Cerebellar cortex (tissue), 1 donor: Measurements from ENCODE around the gene F5.
A peak's percentile ranks its signal among the peaks of the same experiment; 100 is the strongest.
"Not testable (repeated sequence)": the region's sequence is repeated elsewhere in the genome, so short reads cannot be mapped to it uniquely, and the experiment has no call there.

Source experiments
- DNase-seq: peaks from one replicate; pipeline ENCODE4 v3.0.0-alpha.2; 2015; ENCODE audit warnings: low spot score

Gene F5

DNA sequence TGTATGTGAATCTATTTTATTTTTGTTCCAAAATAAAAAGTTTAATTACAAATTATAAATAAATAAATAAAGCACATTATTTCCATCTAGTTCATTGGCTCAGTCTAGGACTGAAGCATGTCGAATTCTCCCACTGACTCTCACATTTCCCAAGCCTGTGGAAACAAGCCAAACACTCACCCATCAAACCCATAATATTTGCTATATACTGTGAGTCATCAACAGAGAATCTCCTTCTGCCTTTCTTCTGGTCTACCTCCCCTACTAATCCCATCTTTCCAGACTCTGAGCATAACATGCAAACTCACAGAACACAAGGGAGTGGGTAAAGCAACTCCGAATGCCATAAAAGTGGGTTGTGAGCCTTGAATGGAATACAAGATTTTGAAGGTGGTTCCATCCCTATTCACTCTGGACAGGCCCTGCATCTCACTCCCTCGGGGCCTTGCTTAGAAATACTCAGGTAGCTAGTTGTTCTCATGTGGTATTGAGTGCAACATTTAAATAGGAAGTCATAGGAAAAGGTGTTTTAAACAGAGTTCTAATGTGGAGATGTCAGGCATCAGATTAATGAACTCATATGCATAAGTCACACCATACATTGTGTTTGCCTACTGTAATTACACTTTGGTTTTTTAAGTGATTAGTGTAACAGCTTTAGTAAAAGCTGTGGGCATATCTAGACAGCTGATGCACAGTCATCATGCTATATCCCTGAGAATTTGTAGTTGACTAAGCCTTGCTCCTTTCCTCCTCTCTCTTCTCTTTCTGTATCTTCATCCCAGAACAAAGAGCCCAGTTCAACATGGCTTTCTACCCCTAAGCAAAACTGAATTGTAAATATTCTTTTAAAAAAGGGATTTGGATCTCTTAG, 47.0 kb downstream of the F5 start:
- DNase-seq = no peak

DNA sequence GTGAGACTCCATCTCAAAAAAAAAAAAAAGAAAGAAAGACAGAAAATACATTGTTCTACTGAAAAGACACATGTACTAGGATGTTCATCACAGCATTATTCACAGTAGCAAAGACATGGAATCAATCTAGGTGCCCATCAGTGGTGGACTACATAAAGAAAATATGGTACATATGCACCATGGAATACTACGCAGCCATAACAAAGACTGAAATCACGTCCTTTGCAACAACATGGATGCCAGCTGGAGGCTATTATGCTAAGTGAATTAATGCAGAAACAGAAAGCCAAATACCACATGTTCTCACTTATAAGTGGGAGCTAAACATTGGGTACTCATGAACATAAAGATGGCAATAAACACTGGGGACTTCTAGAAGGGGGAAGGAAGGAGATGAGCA, 51.6 kb downstream of the F5 start:
- no peak for DNase-seq

DNA sequence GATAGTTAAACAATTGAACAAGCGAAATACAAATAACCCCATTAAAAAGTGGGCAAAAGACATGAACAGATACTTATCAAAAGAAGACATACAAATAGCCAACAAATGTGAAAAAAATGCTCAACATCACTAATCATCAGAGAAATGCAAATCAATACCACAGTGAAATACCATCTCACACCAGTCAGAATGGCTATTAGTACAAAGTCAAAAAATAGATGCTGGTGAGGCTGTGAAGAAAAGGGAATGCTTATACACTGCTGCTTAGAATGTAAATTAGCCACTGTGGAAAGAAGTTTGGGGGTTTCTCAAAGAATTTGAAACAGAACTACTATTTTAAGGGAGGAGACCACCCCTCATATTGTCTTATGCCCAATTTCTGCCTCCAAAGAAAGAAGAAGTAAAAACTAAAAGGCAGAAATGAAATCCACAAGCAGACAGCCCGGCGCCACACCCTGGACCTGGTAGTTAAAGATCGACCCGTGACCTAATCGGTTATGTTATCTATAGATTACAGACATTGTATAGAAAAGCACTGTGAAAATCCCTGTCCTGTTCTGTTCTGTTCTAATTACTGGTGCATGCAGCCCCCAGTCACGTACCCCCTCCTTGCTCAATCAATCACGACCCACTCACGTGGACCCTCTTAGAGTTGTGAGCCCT, 52.6 kb downstream of the F5 start:
- DNase-seq = not testable (repeated sequence)

DNA sequence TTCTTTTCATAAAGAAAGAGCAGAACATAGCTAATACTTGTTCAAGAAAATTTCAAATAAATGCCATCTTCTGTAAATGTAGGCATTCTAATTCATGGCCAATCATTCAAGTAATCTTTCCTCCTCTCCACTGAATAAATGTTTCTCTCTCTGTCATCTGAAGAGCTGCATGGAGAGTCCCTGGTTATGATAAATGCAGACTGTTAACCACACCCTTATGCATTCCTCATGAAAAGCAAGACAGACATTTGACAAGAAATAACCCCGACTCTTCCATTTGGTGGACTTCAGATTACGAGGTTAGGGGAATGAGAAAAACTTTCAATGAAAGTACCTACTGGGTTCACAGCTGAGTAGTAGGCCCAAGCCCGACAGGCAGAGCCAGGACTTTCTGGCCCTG, 55.8 kb downstream of the F5 start:
- no peak for DNase-seq

DNA sequence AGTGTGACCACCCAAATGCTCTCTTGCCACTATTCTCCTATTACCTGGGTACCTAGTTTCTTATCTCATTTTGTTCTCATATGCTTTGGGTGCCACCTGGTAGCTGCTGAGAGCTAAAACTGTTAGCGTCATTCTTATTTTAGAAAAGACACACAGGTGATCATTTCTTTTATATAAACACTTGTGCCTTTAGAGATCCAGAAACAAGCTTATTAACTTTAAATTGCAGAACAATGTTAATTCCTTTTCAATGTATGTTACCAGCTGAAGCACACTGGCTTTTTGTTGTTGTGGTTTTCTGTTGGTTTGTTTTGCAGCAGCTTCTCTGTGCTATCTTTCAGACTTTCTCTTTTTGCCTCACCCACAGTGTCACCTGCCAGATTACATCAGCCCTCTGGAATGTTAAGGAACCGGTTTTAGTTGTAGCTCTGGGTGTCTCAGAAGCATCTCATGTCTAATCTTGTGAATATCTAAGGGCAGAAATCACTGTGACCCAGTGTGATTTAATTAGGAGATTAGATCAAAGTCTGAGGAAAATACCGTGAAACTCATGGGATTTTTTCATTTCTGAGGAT, 57.1 kb downstream of the F5 start:
- DNase-seq = no peak

DNA sequence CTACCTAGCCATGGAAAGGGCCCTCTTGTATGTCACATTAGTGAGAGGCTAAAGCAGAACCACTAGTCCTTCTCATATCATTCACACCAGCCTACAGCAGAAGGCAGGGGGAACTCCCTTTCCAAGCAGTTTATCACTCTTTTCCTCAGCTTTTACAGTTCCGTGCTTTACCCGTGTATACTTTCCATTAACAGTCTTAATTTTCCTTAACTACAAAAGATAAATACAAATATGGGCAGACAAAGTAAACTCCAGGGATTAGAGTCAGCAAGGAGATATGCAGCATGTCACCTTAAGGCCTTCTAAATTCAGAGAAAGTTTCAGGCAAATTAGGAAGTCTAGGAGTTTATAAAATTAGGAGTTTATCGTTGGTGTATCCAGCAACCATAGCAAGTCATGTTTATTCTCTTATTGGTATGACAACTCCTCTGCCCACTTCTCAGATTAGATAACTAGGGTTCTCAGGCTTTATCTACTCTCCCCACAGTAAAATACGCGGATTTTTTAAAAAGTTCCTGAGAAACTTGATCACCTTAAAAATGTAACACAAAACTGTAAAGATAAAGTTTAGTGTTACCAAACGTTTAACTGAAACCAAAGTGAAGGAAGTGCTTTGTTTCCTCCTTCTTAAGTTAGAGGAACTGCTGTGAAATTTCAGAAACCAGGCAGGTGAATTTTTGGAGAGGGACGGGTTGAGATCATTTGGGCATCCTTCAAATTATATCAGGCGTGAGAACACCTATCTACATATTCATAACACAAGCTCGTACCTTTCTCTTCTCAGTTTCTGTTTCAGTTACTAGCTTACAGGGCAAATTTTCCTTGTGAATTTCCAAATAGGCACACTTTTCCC, 57.8 kb downstream of the F5 start:
- DNase-seq = no peak

DNA sequence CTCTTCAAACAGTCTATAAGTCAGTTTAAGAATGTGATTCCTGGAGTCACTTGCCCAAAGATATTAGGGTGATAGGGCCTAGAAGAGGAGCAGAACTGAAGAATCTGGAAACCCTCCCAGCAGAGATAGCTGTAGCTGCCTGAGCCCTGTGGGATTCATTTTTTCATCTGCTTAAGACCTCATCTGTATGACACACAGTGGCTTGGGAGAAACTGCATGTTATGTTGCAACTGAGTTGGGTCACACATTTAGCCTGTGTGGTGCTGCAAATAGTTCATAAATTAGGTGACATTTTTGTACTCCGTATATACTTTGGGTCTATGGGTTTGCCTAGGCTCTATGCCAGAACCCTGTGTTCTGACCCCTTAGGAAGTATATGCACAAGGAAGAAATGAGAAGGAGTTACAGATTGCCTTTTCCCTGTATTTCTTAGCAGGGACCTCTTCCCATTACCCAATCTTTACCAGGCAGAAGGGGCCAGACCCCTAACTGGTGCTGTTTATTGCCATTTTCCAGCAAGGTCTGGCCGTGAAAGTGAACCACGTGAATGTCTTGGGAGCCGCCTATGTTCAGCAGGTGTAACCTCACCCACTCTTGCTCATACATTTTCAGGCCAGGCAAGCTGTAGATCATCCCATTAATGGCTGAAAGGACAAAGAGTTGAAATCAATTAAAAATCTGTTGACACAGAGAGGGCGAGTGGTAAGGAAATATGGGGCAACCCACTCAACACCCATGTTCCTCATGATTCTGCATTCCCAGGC, 58.6 kb downstream of the F5 start:
- no peak for DNase-seq

DNA sequence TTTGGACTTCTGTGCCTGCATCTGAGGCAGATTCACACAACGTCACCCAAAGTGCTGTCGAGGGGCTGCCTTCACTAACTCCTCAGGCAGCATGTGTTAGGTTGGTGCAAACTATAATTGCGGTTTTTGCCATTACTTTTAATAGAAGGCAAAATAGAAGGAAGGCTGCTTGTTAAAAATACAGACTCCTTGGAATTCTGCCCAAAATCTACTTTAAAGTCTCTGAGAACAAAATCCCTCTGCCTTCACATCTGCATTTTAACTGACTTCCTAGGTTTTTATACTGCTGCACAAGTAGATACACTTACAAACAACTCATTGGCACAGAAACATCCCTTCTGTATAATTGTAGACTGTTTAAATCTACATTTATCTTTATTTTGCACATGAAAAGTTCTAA, 59.3 kb downstream of the F5 start:
- no peak for DNase-seq

DNA sequence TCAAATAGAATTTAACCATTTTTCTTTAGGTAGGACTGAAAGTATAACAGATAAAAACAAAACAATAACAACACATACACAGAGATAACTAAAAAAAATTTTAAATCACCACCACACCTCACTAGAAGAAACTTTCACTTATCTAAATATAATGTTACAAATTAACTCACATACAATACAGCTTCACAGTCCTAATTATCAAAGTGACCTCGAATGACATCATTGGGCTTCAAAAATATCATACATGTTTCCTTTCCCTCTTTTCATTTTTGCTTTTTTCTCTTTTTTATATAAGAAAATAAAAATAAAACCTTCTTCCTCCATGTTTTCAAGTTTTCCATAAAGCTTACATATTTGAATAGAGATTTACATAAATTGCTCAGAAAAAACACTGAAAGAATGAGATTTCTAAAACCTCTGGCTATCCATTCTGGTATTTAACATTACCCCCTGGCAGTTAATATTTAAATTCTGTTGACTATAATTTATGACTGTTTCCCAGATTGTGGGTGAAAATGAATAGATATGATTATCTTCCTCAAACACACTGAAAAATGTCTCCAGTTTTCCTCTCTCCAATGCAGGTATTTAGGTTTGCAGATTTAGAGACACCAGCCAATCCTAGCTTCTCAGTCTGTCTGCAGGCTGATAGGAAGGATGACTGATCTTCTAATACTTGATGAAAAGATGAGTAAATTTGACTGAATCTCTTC, 60.0 kb downstream of the F5 start:
- no peak for DNase-seq

DNA sequence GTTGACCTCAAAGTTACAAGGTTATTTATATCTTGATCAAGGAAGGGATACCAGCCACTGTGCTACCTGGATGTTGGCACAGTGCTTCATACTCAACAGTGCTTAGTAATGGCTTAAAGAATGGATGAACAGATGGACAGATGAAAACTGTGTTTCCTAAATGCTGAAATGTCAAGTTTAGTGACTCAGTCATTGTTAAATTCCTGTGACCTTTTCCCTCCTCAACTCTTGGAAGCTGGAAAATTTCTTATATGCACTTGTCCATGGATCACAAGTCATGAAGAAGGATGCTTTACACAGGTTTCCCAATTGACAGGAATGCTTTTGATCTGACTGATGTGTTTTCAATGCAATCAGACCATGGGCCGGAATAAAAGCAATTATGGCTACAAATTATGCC, 60.9 kb downstream of the F5 start:
- DNase-seq = no peak

DNA sequence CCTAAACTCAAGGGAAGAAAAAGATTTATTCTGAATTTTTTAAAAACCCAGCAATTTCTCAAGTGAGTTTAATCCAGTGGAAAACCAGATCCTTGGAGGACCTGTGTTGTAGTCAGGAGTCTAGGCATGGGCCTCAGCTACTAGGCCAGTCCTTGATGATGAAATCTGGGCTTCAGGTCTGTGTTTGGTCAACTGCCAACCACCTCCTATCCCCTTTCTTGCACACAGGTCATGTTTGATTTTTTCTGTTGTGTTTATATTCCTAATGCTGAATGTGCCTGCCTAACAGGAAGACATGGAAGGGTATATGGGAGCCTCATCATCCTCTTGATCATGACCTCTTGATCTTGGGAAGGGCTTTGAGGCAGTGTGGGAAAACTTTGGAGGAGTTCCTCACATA, 62.4 kb downstream of the F5 start:
- DNase-seq = no peak

DNA sequence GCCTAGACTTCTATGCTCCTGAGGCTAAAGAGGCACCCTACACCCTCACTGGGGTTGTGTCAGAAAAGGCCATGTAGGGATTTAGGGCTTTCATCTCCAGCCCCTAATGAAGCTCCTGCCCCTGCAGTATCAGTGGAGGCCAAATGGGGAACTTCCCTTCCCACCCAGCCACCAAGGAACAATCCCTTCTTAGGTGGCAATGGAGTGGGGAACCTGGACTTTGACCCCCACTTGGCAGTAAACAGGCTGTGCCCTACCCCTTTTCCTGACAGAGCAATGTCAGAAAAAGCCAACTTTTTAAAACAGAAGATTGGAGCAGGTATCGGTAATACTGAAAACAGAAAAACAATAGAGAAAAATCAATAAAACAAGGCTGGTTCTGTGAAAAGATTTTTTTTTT, 65.1 kb downstream of the F5 start:
- no peak for DNase-seq

DNA sequence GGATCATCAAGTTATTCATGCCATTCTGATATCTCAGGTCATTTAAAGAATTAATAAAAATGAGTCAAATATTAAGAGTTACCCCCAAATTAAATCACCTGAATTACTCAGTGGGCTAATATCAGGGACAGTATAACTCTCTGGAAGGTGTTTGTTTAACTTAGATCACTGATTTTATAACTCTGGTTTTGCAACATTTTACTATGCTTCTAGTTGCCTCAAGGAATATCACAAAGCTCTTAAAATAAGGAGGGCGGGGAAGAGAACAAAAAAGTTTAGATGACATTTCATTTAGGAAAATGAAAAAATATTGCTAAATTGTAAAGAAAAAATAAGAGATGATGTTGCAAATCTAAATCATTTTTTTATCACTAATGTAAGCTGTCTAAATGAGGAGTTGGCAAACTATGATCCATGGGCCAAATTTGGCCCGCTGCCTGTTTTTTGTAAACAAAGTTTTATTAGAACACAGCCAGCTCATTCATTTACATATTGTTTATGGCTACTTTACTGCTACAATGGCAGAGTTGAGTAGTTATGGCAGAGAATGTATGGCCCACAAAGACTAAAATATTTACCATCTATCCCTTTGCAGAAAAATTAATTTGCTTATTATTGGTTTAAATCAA, 68.6 kb downstream of the F5 start:
- DNase-seq = no peak

DNA sequence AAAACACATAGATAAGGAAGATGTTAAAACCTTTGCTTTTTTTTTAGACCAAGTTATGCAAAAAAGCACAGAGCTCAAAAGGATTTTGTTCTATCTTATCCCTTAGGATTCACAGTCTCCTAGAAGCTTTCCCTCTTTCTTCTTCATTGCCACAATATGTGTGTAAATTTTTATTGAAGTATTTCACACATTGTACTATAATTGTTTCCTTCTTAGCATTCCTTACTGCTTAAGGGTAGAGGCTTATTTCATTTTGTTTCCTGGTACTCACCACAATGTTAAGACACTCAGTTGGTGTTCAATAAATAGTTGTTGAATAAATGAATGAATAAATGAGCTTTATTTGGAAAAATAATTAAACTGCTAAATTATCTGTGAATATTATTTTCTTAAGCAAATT, 70.6 kb downstream of the F5 start:
- DNase-seq = no peak

DNA sequence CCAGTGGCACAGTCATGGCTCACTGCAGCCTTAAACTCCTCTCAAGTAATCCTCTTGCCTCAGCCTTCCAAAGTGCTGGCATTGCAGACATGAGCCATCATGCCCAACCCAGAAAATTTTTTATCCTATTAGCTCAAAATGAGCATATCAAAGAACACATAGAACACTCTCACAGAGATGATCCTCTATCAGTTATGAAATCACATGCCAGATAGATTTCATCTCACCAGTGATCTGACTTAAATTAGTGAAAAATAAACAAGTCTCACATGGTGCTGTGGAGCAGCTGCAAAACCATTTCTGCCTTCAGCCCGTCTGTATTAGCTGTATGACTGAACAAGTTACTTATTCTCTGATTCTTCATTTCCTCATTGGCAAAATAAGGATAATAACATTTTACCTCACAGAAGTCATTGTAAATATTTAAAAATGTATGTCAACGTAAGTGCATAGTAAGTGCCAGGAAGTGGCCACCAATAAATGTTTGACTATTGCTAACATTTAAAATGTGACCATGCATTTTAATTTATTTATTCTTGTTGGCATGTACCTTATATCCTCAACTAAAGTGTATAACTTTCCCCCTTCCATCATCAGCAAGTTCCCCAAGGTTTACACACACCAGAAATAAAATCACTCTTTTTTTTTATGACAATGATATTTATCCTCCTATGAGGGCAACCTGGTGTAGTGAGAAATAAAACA, 71.6 kb downstream of the F5 start:
- no peak for DNase-seq

DNA sequence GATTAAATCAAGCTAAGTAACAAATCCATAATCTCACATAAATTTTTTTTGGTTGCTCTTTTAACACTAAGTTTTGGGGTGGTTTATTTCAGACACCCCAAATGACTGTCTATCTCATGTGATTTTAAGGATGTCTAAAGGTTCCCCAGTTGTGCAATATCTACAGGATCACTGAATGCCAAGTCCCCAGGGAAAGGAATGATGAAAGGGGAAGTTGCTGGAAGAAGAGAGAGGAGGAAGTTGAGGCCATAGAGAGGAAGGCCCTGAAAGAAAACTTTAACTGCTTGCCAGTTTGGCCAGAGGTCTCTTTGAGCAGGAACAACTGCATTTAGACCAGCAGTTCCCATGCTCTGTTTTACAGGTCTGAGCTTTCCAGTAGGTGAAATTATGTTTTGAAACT, 73.1 kb downstream of the F5 start:
- DNase-seq = no peak

DNA sequence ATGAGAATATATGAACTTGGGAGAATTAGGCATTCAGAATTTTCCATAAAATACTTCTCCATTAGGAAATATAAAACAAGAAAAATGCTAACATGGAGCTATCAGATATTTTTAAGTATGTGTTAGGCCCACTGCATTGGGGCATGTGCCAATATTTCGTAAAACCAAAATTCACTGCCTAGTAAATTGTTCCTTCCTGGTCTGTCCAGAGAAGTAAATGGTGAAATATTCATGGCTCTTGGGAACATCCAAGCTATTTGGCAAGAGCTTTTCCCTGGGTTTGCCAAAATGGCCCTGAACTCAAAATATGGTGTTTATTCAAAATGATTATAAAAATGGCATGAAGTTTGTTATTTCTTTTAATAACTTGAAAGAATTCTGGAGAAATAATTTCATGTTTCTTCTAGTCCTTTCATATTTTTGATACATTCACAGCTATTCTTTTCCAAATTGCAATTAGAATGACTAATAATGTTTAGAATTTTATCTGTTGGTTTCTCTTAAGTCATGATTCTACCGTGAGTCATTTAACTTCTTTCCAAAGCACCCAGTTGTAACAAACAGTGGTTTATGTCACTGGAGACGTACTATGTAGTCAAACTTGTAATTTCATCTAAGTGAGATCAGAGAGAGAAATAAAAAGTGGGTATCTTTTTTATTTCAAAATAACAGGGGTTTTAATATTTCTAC, 74.8 kb downstream of the F5 start:
- no peak for DNase-seq

DNA sequence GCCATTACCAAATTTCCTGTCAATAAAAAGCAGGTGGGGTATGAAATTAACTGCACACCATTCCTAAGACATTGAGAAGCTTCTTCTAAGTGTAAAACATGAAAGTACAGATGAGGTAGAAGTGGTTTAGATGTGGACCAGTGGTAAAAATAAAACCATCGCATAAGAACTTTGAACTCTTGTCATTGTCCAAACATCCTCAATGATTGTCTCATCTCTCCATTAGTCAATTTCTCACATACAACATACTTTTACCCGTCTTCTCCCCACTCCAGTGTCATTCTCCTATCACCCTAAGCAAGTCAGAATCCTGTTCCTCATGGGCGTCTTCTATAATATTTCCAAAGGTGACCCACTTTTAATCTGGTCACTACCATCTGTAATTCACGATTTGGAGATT, 76.2 kb downstream of the F5 start:
- no peak for DNase-seq

DNA sequence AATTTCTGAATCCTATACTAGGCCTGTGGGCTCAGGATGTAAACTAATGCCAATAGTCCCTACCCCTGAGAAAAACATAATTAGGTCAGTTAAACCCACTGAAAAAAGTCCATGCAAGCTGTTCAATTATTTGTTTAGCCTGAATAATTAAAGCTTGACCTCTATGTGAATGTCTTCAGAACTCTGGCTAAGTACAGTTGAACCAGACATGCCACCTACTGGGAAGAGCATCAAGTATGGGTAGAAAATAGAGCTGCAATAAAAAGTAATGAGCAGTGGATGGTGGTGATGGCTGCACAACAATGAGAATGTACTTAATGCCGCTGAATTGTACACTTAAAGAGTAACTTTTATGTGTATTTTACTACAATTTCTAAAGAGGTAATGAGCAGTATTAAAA, 76.9 kb downstream of the F5 start:
- peak; percentile 3 for DNase-seq
